Measurements from ENCODE around the gene CENPO.
"Not testable (repeated sequence)": the region's sequence is repeated elsewhere in the genome, so short reads cannot be mapped to it uniquely, and the experiment has no call there.

The CENPO gene

GRCh38 chr2:24791452-24791851 is 1.8 kb upstream of the CENPO start:
- no peak for DNase-seq

DNA sequence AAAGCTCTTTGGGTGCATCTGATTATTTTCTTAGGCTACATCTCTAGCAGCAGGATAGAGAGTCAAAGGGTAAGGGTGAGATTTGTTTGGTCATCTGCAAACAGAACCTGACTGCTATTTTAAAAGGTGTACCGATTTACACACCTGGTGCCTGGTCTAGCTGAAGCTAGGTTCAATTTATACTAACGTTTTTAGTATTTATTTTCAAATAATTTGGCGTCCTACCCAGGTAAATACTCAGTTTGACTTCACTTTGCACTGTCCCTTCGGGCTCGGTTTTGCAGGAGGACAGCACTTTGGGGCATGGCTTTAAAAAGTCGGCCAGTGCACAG is 717 bp upstream of the CENPO start:
- no peak for DNase-seq

DNA sequence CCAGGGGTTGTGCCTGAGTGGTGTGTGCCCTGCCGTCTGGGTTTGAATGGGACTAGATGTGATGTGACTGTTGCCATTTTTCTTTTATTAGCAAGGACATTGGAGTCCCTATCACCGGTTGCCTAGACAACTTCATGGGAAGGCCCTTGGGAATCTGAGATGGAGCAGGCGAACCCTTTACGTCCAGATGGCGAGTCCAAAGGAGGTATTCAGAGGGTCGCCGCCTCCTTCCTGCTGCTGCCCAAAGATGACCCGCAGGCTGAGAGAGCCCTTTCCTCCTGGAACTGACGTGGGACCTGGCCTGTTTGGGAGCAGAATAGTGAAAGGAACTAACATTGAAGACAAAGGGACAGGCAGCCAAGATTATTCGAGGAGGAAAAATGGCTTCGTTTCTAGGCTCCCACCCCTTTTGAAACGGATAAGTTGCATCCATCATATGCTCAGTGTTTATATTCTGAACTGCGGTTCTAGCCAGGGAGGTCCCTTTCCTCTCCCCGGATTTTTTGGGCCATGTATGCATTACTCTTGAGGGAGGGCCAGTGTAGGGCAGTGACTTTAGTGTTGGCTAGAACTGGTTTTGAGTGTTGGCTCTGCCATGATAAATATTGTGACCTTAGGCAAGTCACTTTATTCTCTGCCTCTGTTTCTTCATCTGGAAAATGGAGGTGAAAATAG is 673 bp downstream of the CENPO start:
- peak in 1 of 2 experiments; percentile 68 for DNase-seq

- DNase-seq = no peak
Observed at GRCh38 chr2:24797644-24798043, 4.4 kb downstream of the CENPO start.

DNA sequence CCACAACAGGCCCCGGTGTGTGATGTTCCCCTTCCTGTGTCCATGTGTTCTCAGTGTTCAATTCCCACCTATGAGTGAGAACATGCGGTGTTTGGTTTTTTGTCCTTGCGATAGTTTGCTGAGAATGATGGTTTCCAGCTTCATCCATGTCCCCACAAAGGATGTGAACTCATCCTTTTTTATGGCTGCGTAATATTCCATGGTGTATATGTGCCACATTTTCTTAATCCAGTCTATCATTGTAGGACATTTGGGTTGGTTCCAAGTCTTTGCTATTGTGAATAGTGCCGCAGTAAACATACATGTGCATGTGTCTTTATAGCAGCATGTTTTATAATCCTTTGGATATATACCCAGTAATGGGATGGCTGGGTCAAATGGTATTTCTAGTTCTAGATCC is 7.3 kb downstream of the CENPO start:
- not testable (repeated sequence) for DNase-seq

GRCh38 chr2:24805811-24806660 is 12.8 kb downstream of the CENPO start:
- DNase-seq = not testable (repeated sequence)

- DNase-seq = no peak
Observed at GRCh38 chr2:24806661-24807036, 13.4 kb downstream of the CENPO start.

DNA sequence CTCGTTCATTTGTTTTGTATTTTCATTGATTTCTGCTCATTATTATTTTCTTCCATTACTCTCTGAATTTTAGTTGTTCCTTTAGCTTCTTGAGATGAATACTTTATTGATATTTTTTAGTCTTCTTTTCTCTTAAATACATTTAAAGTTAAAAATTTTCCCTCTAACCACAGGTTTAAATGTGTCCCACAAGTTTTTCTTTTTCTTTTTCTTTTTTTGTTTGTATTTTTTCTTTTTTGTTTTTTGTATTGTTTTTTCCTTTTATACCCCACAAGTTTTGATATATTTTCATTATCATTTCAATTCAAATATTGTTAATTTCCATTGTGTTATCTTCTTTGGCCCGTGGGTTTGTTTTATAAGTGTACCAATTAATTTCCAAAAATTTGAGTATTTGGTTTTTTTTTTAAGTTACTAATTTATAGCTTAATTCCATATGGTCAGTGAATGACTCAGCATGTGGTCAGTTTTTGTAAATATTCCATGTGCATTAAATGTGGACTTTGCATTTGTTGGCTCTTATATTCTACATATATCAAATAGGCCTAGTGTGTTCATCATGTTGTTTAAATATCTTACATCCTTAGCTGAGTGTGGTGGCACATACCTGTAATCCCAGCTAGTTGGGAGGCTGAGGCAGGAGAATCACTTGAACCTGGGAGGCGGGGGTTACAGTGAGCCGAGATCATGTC is 16.2 kb downstream of the CENPO start:
- no peak for DNase-seq

- DNase-seq = no peak
Observed at GRCh38 chr2:24813691-24814137, 20.5 kb downstream of the CENPO start.

DNA sequence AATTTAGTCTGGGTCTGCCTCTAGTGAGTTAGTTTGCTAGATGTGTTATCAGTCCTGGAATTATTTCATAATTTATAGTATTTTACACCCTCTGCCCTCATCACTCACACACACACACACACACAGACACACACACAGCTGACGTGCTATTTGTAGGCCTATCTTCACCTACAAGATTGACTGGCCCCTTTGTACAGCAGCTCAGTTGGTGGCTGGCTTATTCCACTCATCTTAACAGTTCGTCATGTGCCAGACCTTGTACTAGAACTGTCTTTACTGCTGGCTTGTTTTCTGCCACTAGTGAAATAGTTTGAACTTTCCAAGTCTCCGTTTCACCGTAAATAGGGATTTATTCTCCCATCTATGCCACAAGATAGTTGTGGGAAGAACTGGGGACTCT is 21.3 kb downstream of the CENPO start:
- DNase-seq = no peak

- no peak for DNase-seq
Observed at GRCh38 chr2:24815171-24815570, 21.9 kb downstream of the CENPO start.

GRCh38 chr2:24816404-24816803 is 23.2 kb downstream of the CENPO start:
- DNase-seq = no peak

- DNase-seq = no peak
Observed at GRCh38 chr2:24816884-24817283, 23.7 kb downstream of the CENPO start.

DNA sequence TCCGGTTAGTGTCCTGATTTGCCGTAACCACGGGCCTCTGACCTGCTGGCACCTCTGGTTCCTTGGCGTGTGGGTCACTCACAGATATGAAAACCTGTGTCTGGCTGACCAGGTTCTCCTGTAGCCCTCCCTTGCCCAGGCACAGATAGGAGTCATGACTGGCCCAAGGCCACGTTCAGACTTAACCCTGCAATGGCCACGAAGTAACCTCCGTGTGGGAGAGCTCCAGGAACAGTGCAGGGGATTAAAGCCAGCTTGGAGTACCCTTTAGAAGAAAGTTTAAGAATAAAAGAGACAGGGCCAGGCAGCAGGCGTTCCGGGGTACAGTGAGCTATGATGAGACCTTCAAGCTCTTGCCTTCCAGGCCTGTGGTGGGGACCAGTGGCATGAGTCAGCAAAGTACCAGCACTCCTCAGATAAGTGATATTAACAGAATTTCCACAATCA is 25.5 kb downstream of the CENPO start:
- no peak for DNase-seq

- no peak for DNase-seq
Observed at GRCh38 chr2:24819442-24820174, 26.4 kb downstream of the CENPO start.

DNA sequence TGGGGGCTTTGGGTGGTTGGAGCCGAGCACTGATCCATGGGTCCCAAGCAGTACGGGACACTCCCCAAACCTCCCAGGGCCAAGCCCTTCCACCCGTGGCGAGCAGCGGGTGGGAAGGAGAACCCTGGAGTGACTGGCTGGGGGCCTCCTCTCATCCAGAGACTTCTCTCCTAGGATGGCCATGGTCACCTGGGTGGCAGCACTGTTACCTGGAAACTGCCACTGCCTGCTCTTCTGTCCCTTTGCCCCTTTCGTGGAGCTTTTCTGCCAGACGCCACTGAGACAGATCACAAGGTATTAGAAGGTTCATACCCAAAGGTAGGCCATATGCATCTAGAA is 26.9 kb downstream of the CENPO start:
- DNase-seq = no peak

DNA sequence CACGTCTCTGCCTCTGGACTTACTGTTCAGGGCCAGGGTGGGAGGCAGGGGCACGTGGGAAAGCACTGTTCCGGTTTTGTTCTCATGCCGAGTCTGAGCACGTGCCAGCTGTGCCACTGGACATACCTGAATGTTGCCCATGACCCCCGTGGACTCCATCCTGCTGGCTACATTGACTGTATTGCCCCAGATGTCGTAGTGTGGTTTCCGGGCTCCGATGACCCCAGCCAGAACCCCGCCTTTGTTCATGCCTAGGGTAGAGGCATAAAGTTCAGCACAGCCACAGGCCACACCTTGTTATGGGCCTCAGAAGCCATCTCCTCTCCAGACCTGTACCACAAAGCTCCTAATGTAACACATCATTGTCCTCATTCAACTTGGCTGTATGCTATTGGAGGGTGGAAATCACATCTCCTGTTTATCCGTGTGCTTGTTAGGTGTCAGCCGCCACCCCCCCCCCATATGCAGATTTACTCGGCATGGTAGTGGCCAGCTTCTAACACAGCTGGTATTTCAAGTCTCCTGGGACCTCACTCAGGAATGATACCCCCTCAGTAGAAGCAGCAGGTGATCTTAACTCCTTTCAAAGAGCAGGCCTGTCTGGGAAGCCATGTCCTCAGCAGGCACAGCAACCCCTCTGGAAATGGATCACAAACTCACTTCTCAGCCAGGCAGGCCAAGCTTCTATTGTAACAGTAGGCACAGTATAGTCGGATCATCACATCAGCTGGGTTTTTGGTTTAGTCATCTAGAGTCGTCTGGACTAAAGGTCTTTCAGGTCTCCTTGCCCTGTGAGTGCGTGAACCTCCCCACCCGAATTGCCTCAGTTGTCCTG is 27.6 kb downstream of the CENPO start:
- DNase-seq = no peak

GRCh38 chr2:24821433-24821891 is 28.2 kb downstream of the CENPO start:
- DNase-seq = no peak

GRCh38 chr2:24822049-24822706 is 29.0 kb downstream of the CENPO start:
- DNase-seq = no peak

- DNase-seq = no peak
Observed at GRCh38 chr2:24824071-24824588, 30.9 kb downstream of the CENPO start.
